Mesenchymal stem cell (in vitro differentiated cells and primary cell): ENCODE data around the gene CEP350.

Experiments used
- DNase-seq: peaks from one replicate; pipeline ENCODE4 v3.0.0-alpha.2; 2013
- H2AFZ ChIP-seq: one replicate; pipeline ENCODE4 v1.6.1; 2013; ENCODE audit warnings: low read depth, mild to moderate bottlenecking, control low read depth, inconsistent platforms, low read length, moderate library complexity
- H2AK5ac ChIP-seq: 2 replicates; pipeline ENCODE4 v1.6.1; 2013; ENCODE audit warnings: low read length, moderate library complexity, mild to moderate bottlenecking, inconsistent platforms; ENCODE audit not compliant: severe bottlenecking
- H2BK120ac ChIP-seq: one replicate; pipeline ENCODE4 v1.6.1; 2013; ENCODE audit warnings: low read depth, mild to moderate bottlenecking, inconsistent platforms, low read length, moderate library complexity
- H2BK12ac ChIP-seq, 2 experiments: one replicate each; pipeline ENCODE4 v1.6.1; 2013; ENCODE audit warnings: inconsistent platforms in 2 of 2, low read length in 2 of 2, mild to moderate bottlenecking in 2 of 2, moderate library complexity in 2 of 2, control low read depth in 1 of 2
- H2BK15ac ChIP-seq: one replicate; pipeline ENCODE4 v1.6.1; 2013; ENCODE audit warnings: mild to moderate bottlenecking, low read depth, inconsistent platforms; ENCODE audit not compliant: poor library complexity, severe bottlenecking
- H2BK5ac ChIP-seq: 2 replicates; pipeline ENCODE4 v1.6.1; 2013; ENCODE audit warnings: low read depth, mild to moderate bottlenecking, low read length, control low read depth, inconsistent platforms; ENCODE audit not compliant: poor library complexity, severe bottlenecking
- H3K14ac ChIP-seq, 2 experiments: one replicate each; pipeline ENCODE4 v1.6.1; 2013; ENCODE audit warnings: inconsistent platforms in 2 of 2, low read length in 2 of 2, control low read depth in 1 of 2, mild to moderate bottlenecking in 1 of 2, moderate library complexity in 1 of 2
- H3K18ac ChIP-seq, 2 experiments: one replicate each; pipeline ENCODE4 v1.6.1; 2013; ENCODE audit warnings: inconsistent platforms in 2 of 2, low read length in 2 of 2, control low read depth in 1 of 2, low read depth in 1 of 2, mild to moderate bottlenecking in 1 of 2
- H3K23ac ChIP-seq, 2 experiments: one replicate each; pipeline ENCODE4 v1.6.1; 2013; ENCODE audit warnings: inconsistent platforms in 2 of 2, low read length in 2 of 2, mild to moderate bottlenecking in 2 of 2, moderate library complexity in 2 of 2, control low read depth in 1 of 2
- H3K27ac ChIP-seq: 2 replicates; pipeline ENCODE4 v1.5.1; 2013; ENCODE audit warnings: mild to moderate bottlenecking, moderate library complexity, low read length, control low read depth, inconsistent platforms; ENCODE audit not compliant: poor library complexity, severe bottlenecking
- H3K27me3 ChIP-seq, 2 experiments: 2 replicates each; pipeline versions ENCODE4 v1.6.1 to v1.7.0; 2013; ENCODE audit warnings: low read length in 2 of 2, mild to moderate bottlenecking in 2 of 2, moderate library complexity in 2 of 2, control low read depth in 1 of 2, inconsistent platforms in 1 of 2; ENCODE audit not compliant: control insufficient read depth in 1 of 2, insufficient read depth in 1 of 2
- H3K36me3 ChIP-seq, 2 experiments: 2 replicates each; pipeline versions ENCODE4 v1.6.1 to v1.7.0; 2013; ENCODE audit warnings: low read length in 2 of 2, control low read depth in 1 of 2, inconsistent platforms in 1 of 2, low read depth in 1 of 2, mild to moderate bottlenecking in 1 of 2; ENCODE audit not compliant: insufficient read depth in 2 of 2, control insufficient read depth in 1 of 2
- H3K4ac ChIP-seq, 2 experiments: one replicate each; pipeline ENCODE4 v1.6.1; 2013; ENCODE audit warnings: inconsistent platforms in 2 of 2, low read length in 2 of 2, mild to moderate bottlenecking in 2 of 2, moderate library complexity in 2 of 2, control low read depth in 1 of 2, low read depth in 1 of 2
- H3K4me1 ChIP-seq: 2 replicates; pipeline ENCODE4 v1.6.1; 2013; ENCODE audit warnings: low read depth, low read length, control low read depth; ENCODE audit not compliant: control insufficient read depth, insufficient read depth
- H3K4me2 ChIP-seq: 2 replicates; pipeline ENCODE4 v1.6.1; 2013; ENCODE audit warnings: low read length, mild to moderate bottlenecking, inconsistent platforms; ENCODE audit not compliant: poor library complexity, severe bottlenecking
- H3K4me3 ChIP-seq, 2 experiments: 2 replicates each; pipeline versions ENCODE4 v1.5.1 to v1.7.0; 2013; ENCODE audit warnings: low read length in 2 of 2, mild to moderate bottlenecking in 2 of 2, control low read depth in 1 of 2, low read depth in 1 of 2; ENCODE audit not compliant: insufficient read depth in 1 of 2
- H3K79me1 ChIP-seq: replicated peaks from 2 replicates; pipeline ENCODE4 v1.6.1; 2013; ENCODE audit warnings: mild to moderate bottlenecking, control low read depth, low read length, inconsistent platforms; ENCODE audit not compliant: poor library complexity, severe bottlenecking
- H3K9ac ChIP-seq: 2 replicates; pipeline ENCODE4 v1.7.0; 2013; ENCODE audit warnings: mild to moderate bottlenecking, low read length, moderate library complexity
- H3K9me3 ChIP-seq: 2 replicates; pipeline ENCODE4 v1.7.0; 2013; ENCODE audit warnings: mild to moderate bottlenecking, low read length; ENCODE audit not compliant: control insufficient read depth
- H4K8ac ChIP-seq: one replicate; pipeline ENCODE4 v1.6.1; 2013; ENCODE audit warnings: inconsistent platforms, mild to moderate bottlenecking, low read length, moderate library complexity
- H4K91ac ChIP-seq: one replicate; pipeline ENCODE4 v1.6.1; 2013; ENCODE audit warnings: mild to moderate bottlenecking, low read length, inconsistent platforms
- WGBS: methylation state at CpG from one replicate; pipeline ENCODE4 v1.1.7; 2013; ENCODE audit warnings: mixed read lengths; 5-methylcytosine and 5-hydroxymethylcytosine counted together

Gene CEP350

GRCh38 chr1:180033390-180033789 lies 78.8 kb downstream of the CEP350 start:
- Histone ChIP-seq H3K4me2 (no peak overlapping the region), H2AFZ (no peak overlapping the region), H3K27me3 (no peaks in the 10 kb centered on the region), H2BK120ac (no peak overlapping the region), H3K9ac (no peak overlapping the region), H4K91ac (no peak overlapping the region), H2BK12ac (no peak overlapping the region), H3K4me3 (no peak overlapping the region), H2BK15ac (no peak overlapping the region), H3K36me3 (peaks cover 2 to 62% of the 10 kb centered on the region in 2 experiments), H3K14ac (no peak overlapping the region), H3K18ac (no peak overlapping the region), H2BK5ac (no peak overlapping the region), H4K8ac (no peak overlapping the region), H2AK5ac (no peak overlapping the region), H3K4me1 (peaks cover 1% of the 10 kb centered on the region), H3K23ac (no peak overlapping the region), H3K9me3 (no peaks in the 10 kb centered on the region), H3K4ac (no peak overlapping the region), H3K79me1 (peaks cover 2% of the 10 kb centered on the region), H3K27ac (no peak overlapping the region)
- WGBS: no CpG with 5 or more reads among the region's 1 CpG
- no peak for DNase-seq

GRCh38 chr1:180040034-180040433 lies 85.4 kb downstream of the CEP350 start:
- peak overlapping the region; percentile 13 for H3K9ac ChIP-seq
- peak; percentile 36 for DNase-seq
- WGBS: 71% methylated on average over 3 of the region's 3 CpGs

GRCh38 chr1:180041582-180041981 lies 87.0 kb downstream of the CEP350 start:
- H3K36me3 ChIP-seq: peaks cover 12 to 74% of the 10 kb centered on the region in 2 experiments
- H2BK120ac ChIP-seq: no peak overlapping the region
- H3K14ac ChIP-seq: no peak overlapping the region
- no peak overlapping the region for H2BK12ac ChIP-seq
- no peak overlapping the region for H3K4ac ChIP-seq
- no peak overlapping the region for H4K91ac ChIP-seq
- H3K4me3 ChIP-seq: no peak overlapping the region
- no peaks in the 10 kb centered on the region for H3K9me3 ChIP-seq
- H2AFZ ChIP-seq: no peak overlapping the region
- H3K23ac ChIP-seq: no peak overlapping the region
- no peak overlapping the region for H2AK5ac ChIP-seq
- H4K8ac ChIP-seq: no peak overlapping the region
- no peak overlapping the region for H2BK15ac ChIP-seq
- H3K18ac ChIP-seq: no peak overlapping the region
- no peak overlapping the region for H2BK5ac ChIP-seq
- no peak overlapping the region for H3K4me2 ChIP-seq
- peaks cover 2% of the 10 kb centered on the region for H3K4me1 ChIP-seq
- no peaks in the 10 kb centered on the region for H3K27me3 ChIP-seq
- H3K9ac ChIP-seq: no peak overlapping the region
- WGBS: 88% methylated on average over 5 of the region's 5 CpGs
- no peak overlapping the region for H3K27ac ChIP-seq
- DNase-seq: no peak
- peaks cover 5% of the 10 kb centered on the region for H3K79me1 ChIP-seq

More at GRCh38 chr1:180040034-180040433, 85.4 kb downstream of the CEP350 start:
- H4K91ac ChIP-seq: no peak overlapping the region
- no peak overlapping the region for H3K18ac ChIP-seq
- peaks cover 10 to 73% of the 10 kb centered on the region in 2 experiments for H3K36me3 ChIP-seq
- peaks cover 1% of the 10 kb centered on the region for H3K79me1 ChIP-seq
- no peak overlapping the region for H3K4me3 ChIP-seq
- H2BK5ac ChIP-seq: no peak overlapping the region
- peaks cover 2% of the 10 kb centered on the region for H3K4me1 ChIP-seq
- no peaks in the 10 kb centered on the region for H3K27me3 ChIP-seq
- no peak overlapping the region for H3K14ac ChIP-seq
- H3K4ac ChIP-seq: no peak overlapping the region
- no peak overlapping the region for H3K4me2 ChIP-seq
- H4K8ac ChIP-seq: no peak overlapping the region
- no peaks in the 10 kb centered on the region for H3K9me3 ChIP-seq
- no peak overlapping the region for H3K27ac ChIP-seq
- no peak overlapping the region for H2BK12ac ChIP-seq
- H2BK15ac ChIP-seq: no peak overlapping the region
- no peak overlapping the region for H2BK120ac ChIP-seq
- no peak overlapping the region for H2AK5ac ChIP-seq
- H2AFZ ChIP-seq: no peak overlapping the region
- no peak overlapping the region for H3K23ac ChIP-seq

GRCh38 chr1:180042988-180043622 lies 88.5 kb downstream of the CEP350 start:
- Histone ChIP-seq H3K36me3 (peaks cover 10 to 73% of the 10 kb centered on the region in 2 experiments), H3K27ac (peak overlapping the region; percentile 83), H3K9ac (no peak overlapping the region), H2BK15ac (no peak overlapping the region), H3K9me3 (no peaks in the 10 kb centered on the region), H2AFZ (no peak overlapping the region), H4K91ac (no peak overlapping the region), H3K4me1 (peaks cover 2% of the 10 kb centered on the region), H4K8ac (no peak overlapping the region), H2AK5ac (no peak overlapping the region), H3K27me3 (no peaks in the 10 kb centered on the region), H2BK5ac (no peak overlapping the region), H2BK12ac (no peak overlapping the region), H3K4me2 (no peak overlapping the region), H3K23ac (no peak overlapping the region), H3K18ac (no peak overlapping the region), H3K79me1 (peaks cover 5% of the 10 kb centered on the region), H3K4ac (no peak overlapping the region), H3K4me3 (no peak overlapping the region), H3K14ac (no peak overlapping the region), H2BK120ac (no peak overlapping the region)
- WGBS: 100% methylated on average over 2 of the region's 3 CpGs
- DNase-seq: peak; percentile 25
